GM12873 (cell line): ENCODE data around the gene DBNDD1.

ENCODE experiments used
- CTCF ChIP-seq: IDR thresholded peaks from 2 replicates; pipeline ENCODE4 v1.5.1; 2012; ENCODE audit warnings: low read depth, mild to moderate bottlenecking, moderate library complexity, low read length, control low read depth; ENCODE audit not compliant: insufficient read depth; ENCODE audit errors: missing control alignments

DBNDD1 gene

GRCh38 chr16:90048737-90049330 lies 29.6 kb upstream of the DBNDD1 start:
- no peak for TF ChIP-seq CTCF

- no peak for TF ChIP-seq CTCF
Observed at GRCh38 chr16:90048347-90048722, 29.1 kb upstream of the DBNDD1 start.

DNA sequence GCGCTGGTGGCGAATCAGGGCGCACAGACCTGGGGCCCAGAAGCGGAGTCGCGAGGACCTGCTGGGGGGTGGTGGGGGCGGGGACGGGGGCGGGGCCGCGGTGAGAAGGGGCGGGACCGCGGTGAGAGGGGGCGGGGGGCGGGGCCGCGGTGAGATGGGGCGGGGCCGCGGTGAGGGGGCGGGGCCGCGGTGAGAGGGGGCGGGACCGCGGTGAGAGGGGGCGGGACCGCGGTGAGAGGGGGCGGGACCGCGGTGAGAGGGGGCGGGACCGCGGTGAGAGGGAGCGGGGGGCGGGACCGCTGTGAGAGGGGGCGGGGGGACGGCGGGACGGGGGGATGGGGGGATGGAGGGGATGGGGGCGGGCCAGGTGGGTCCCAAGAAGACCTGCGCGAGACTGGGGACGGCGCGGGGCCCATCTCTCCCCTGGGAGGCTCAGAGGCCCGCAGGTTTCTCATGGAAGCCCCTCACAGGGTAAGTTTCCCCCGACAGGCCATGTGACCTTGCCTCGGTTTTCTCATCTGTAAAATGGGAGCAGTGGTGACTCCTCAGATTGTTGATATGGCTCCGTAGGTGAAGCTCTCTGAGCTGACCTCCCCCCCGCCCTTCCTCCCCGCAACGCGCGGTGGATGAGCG lies 28.6 kb upstream of the DBNDD1 start:
- no peak for TF ChIP-seq CTCF

- TF ChIP-seq CTCF = no peak
Observed at GRCh38 chr16:90046971-90047713, 27.9 kb upstream of the DBNDD1 start.

DNA sequence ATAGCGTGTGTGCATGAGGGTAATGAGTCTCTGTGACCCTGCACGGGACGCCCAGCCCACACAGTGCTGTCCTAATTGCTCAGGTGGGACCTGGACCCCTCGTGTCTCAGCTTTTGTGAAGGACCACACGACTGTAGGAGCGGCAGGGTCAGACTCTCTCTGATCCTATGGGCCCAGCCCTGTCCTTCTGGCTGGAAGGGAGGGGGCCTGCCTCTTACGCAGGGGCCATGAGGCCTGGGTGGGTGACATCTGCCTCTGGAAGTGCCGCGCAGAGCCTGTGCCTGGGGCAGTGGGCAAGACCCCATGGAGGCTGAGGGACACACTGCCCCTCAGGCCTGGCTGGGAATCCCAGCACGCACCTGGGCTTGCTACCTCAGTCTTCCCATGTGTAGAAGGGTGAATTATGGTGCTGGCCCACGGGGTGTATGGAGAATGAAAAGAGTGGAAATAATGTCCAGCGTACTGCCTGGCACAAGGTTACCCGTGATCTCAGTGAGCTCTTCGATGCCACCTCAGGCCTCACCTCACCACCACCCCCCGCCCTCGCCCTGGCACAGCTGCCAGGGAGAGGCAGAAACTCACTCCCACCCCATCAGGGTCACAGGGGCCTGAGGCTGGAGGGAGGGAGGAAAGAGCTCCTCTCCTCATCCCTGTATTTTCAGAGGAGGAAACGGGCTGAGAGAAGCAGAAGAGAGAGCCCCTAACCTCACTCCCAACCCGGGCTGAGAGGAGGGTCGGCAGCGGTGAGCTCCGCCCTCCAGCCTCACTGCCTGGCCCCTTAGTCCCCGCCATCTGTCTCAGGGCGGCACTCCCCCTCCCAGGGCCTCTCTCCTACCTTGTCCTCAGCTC lies 27.1 kb upstream of the DBNDD1 start:
- no peak for TF ChIP-seq CTCF

GRCh38 chr16:90044111-90044551 lies 24.9 kb upstream of the DBNDD1 start:
- TF ChIP-seq CTCF = no peak

GRCh38 chr16:90043526-90043925 lies 24.3 kb upstream of the DBNDD1 start:
- no peak for TF ChIP-seq CTCF
